T-helper 1 cell treated with Interleukin-12 subunit alpha and Interleukin-12 subunit beta and Interleukin-4 antibody, amounts not matched to agents 30 μg/mL and 1 μg/mL, for 36 hours (primary cell): ENCODE measurements around the gene NPAS3.

Experiments used
- H3K27ac Mint-ChIP-seq: one replicate; pipeline ENCODE4 v1.8.0; 2021; ENCODE audit warnings: mild to moderate bottlenecking, mixed read lengths
- H3K27me3 Mint-ChIP-seq: one replicate; pipeline ENCODE4 v1.8.0; 2021; ENCODE audit warnings: low read depth, mixed read lengths
- H3K36me3 Mint-ChIP-seq: one replicate; pipeline ENCODE4 v1.8.0; 2021; ENCODE audit warnings: low read depth, mixed read lengths
- H3K4me1 Mint-ChIP-seq: one replicate; pipeline ENCODE4 v1.8.0; 2021; ENCODE audit warnings: low read depth, mixed read lengths
- H3K4me3 Mint-ChIP-seq: one replicate; pipeline ENCODE4 v1.8.0; 2021; ENCODE audit warnings: mild to moderate bottlenecking, moderate library complexity, mixed read lengths
- H3K9me3 Mint-ChIP-seq: one replicate; pipeline ENCODE4 v1.8.0; 2021; ENCODE audit warnings: mixed read lengths

Gene NPAS3

GRCh38 chr14:33464254-33464962 lies 525.7 kb downstream of the NPAS3 start:
- no peaks in the 10 kb centered on the region for H3K4me1 Mint-ChIP-seq
- no peak overlapping the region for H3K4me3 Mint-ChIP-seq
- no peaks in the 10 kb centered on the region for H3K36me3 Mint-ChIP-seq
- no peaks in the 10 kb centered on the region for H3K9me3 Mint-ChIP-seq
- H3K27me3 Mint-ChIP-seq, result no peaks in the 10 kb centered on the region
- H3K27ac Mint-ChIP-seq, result no peak overlapping the region

DNA sequence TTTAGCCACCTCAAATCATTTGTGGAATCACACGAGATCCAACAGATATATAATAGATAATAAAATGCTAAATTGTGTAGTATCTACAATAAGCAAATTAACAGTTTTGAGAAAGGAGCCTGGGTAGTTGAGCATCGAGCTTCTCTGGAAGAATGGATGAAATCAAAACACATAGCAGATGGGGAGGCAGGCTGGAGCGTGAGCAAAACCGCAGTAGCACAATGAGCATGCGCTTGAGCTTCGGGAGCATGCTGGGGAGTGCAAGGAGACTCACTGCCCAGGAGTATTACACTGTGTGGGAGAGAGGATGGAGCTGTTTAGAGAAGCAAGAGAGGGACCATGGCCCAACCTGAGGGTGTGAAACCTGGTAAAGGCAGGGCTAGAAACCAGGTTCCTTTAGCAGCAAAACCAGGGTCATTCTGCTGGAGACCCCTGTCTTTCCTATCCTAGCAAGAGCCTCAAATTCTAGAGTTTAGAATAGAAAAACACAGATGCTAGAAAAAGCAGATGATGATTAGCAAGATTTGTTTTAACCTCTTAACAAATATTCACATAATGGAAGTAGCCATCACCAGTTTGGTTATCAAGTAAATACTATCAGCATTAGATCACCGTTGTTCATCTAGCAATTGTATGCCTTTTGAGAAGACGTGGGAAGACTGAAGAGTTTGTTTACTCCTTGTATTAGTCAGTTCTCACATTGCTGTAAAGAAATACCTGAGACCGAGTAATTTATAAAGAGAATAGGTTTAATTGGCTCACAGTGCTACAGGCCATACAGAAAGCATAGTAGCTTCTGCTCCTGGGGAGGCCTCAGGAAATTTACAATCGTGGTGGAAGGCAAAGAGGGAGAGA lies 527.4 kb downstream of the NPAS3 start:
- Mint-ChIP-seq H3K4me3 (no peak overlapping the region), H3K27ac (no peak overlapping the region), H3K4me1 (no peaks in the 10 kb centered on the region), H3K9me3 (no peaks in the 10 kb centered on the region), H3K36me3 (no peaks in the 10 kb centered on the region), H3K27me3 (no peaks in the 10 kb centered on the region)

DNA sequence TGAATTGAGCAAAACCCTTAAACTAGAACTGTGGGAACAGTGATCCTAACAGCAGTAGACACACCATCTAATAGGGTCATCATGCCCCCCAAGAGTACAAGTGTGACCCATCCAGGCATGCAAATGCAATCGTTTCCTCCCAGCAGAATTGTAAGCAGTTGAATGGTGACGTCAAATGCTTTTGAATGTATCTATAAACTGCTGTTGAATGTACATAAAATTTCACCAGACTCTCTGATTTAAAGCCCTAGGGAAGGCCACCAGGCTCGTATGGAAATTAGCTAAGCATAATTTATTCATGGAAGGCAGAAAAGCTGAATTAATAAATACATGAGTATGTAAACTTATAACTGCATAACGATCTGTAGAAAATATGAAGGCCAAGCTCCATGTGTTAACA lies 529.3 kb downstream of the NPAS3 start:
- H3K27me3 Mint-ChIP-seq, result no peaks in the 10 kb centered on the region
- no peaks in the 10 kb centered on the region for H3K9me3 Mint-ChIP-seq
- H3K27ac Mint-ChIP-seq, result no peak overlapping the region
- H3K4me3 Mint-ChIP-seq, result no peak overlapping the region
- no peaks in the 10 kb centered on the region for H3K36me3 Mint-ChIP-seq
- no peaks in the 10 kb centered on the region for H3K4me1 Mint-ChIP-seq

- H3K27ac Mint-ChIP-seq, result no peak overlapping the region
- no peak overlapping the region for H3K4me3 Mint-ChIP-seq
- no peaks in the 10 kb centered on the region for H3K36me3 Mint-ChIP-seq
- H3K27me3 Mint-ChIP-seq, result no peaks in the 10 kb centered on the region
- H3K9me3 Mint-ChIP-seq, result no peaks in the 10 kb centered on the region
- H3K4me1 Mint-ChIP-seq, result no peaks in the 10 kb centered on the region
Observed at GRCh38 chr14:33469898-33470297, 531.2 kb downstream of the NPAS3 start.

DNA sequence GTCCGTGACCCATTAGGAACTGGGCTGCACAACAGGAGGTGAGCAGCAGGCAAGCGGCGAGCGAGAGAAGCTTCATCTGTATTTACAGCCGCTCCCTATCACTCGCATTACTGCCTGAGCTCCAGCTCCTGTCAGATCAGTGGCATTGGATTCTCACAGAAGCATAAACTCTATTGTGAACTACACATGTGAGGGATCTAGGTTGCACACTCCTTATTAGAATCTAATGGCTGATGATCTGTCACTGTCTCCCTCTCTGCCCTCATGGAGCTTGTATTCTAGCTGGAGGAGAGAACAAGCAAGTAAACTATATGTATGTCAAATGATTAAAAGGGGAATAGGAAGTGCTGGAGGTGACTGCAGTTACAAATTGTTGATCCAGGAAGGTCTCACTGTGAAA lies 533.1 kb downstream of the NPAS3 start:
- Mint-ChIP-seq H3K27me3 (no peaks in the 10 kb centered on the region), H3K4me3 (no peak overlapping the region), H3K36me3 (no peaks in the 10 kb centered on the region), H3K4me1 (no peaks in the 10 kb centered on the region), H3K27ac (no peak overlapping the region), H3K9me3 (no peaks in the 10 kb centered on the region)

- Mint-ChIP-seq H3K9me3 (no peaks in the 10 kb centered on the region), H3K27ac (no peak overlapping the region), H3K4me1 (no peaks in the 10 kb centered on the region), H3K4me3 (no peak overlapping the region), H3K27me3 (peaks cover 2% of the 10 kb centered on the region), H3K36me3 (no peaks in the 10 kb centered on the region)
Observed at GRCh38 chr14:33475623-33476022, 536.9 kb downstream of the NPAS3 start.

- Mint-ChIP-seq H3K27ac (no peak overlapping the region), H3K36me3 (no peaks in the 10 kb centered on the region), H3K9me3 (no peaks in the 10 kb centered on the region), H3K4me1 (no peaks in the 10 kb centered on the region), H3K4me3 (no peak overlapping the region), H3K27me3 (peaks cover 9% of the 10 kb centered on the region)
Observed at GRCh38 chr14:33477797-33478196, 539.1 kb downstream of the NPAS3 start.

GRCh38 chr14:33480071-33480886 lies 541.6 kb downstream of the NPAS3 start:
- Mint-ChIP-seq H3K27me3 (peaks cover 9% of the 10 kb centered on the region), H3K27ac (no peak overlapping the region), H3K9me3 (no peaks in the 10 kb centered on the region), H3K4me1 (peaks cover 2% of the 10 kb centered on the region), H3K36me3 (no peaks in the 10 kb centered on the region), H3K4me3 (no peak overlapping the region)

GRCh38 chr14:33480887-33481184 lies 542.2 kb downstream of the NPAS3 start:
- Mint-ChIP-seq H3K4me1 (peaks cover 2% of the 10 kb centered on the region), H3K4me3 (no peak overlapping the region), H3K9me3 (no peaks in the 10 kb centered on the region), H3K27me3 (peaks cover 9% of the 10 kb centered on the region), H3K27ac (no peak overlapping the region), H3K36me3 (no peaks in the 10 kb centered on the region)

- Mint-ChIP-seq H3K4me1 (peaks cover 2% of the 10 kb centered on the region), H3K4me3 (no peak overlapping the region), H3K27ac (no peak overlapping the region), H3K27me3 (peaks cover 9% of the 10 kb centered on the region), H3K9me3 (no peaks in the 10 kb centered on the region), H3K36me3 (no peaks in the 10 kb centered on the region)
Observed at GRCh38 chr14:33483110-33483509, 544.4 kb downstream of the NPAS3 start.

DNA sequence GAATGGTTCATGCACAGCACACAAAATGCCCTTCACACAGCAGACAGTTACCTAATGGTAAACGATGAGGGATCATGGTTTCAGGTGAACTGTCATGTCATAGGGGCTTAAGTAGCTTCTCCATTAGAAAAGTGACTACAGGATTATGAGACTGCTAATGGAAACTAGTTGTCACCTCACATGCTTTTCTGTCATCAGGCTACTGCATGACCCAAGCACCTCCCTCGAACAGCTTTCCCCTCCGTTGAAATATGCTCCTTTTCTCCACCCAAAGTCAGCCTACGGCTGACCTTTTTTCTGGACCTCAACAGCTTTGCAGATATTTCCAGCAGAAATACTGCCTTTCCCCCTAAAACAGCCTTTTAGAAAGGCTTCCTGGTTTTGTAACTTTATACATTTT lies 544.9 kb downstream of the NPAS3 start:
- H3K4me3 Mint-ChIP-seq, result no peak overlapping the region
- peaks cover 9% of the 10 kb centered on the region for H3K27me3 Mint-ChIP-seq
- H3K9me3 Mint-ChIP-seq, result no peaks in the 10 kb centered on the region
- H3K27ac Mint-ChIP-seq, result no peak overlapping the region
- H3K4me1 Mint-ChIP-seq, result peaks cover 2% of the 10 kb centered on the region
- H3K36me3 Mint-ChIP-seq, result no peaks in the 10 kb centered on the region

DNA sequence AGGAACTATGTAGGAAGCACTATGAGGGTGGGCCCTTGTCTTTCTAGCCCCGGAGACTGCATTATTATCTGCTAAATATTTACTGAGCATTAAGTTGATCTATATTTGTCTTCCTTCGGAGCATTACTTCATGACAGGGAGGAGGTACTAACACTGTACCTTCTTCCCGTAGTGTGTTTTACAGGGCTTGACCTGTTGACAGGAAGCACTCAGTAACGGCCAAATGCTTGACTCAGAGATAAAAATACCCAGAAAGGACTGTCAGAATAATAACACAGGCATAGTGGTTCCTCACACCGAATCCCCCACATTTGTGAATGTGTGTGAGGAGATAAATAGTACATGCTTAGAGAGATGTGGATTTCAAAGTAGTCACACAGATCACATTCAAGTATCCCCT lies 545.6 kb downstream of the NPAS3 start:
- peaks cover 2% of the 10 kb centered on the region for H3K4me1 Mint-ChIP-seq
- H3K36me3 Mint-ChIP-seq, result no peaks in the 10 kb centered on the region
- H3K27me3 Mint-ChIP-seq, result peaks cover 9% of the 10 kb centered on the region
- no peak overlapping the region for H3K4me3 Mint-ChIP-seq
- no peak overlapping the region for H3K27ac Mint-ChIP-seq
- H3K9me3 Mint-ChIP-seq, result no peaks in the 10 kb centered on the region

- Mint-ChIP-seq H3K27me3 (peaks cover 4% of the 10 kb centered on the region), H3K36me3 (no peaks in the 10 kb centered on the region), H3K4me3 (no peak overlapping the region), H3K4me1 (peaks cover 2% of the 10 kb centered on the region), H3K27ac (no peak overlapping the region), H3K9me3 (no peaks in the 10 kb centered on the region)
Observed at GRCh38 chr14:33486332-33486890, 547.7 kb downstream of the NPAS3 start.

- no peaks in the 10 kb centered on the region for H3K9me3 Mint-ChIP-seq
- H3K27me3 Mint-ChIP-seq, result no peaks in the 10 kb centered on the region
- no peak overlapping the region for H3K27ac Mint-ChIP-seq
- no peaks in the 10 kb centered on the region for H3K36me3 Mint-ChIP-seq
- no peak overlapping the region for H3K4me3 Mint-ChIP-seq
- H3K4me1 Mint-ChIP-seq, result peaks cover 2% of the 10 kb centered on the region
Observed at GRCh38 chr14:33488582-33488981, 549.9 kb downstream of the NPAS3 start.
